ENCODE data around the gene DYNLT3.

DNA sequence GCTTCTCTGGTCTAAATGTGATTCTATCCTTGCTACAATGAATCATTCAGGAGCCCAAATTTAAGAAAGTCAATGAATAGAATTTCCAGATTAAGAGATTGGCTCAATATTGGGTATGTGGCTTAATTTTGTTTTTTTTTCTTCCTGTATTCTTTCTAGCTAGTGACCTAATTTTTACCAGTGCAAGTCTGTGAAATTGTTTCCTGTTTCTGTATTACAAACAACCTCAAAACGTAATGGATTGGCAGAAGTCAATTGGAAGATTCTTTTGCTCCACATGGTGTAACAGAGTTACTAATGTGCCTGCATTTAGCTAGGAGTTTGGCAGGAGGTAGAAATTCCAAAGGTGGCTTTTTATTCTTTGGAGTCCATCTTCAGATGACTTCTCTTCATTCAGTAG lies 17.6 kb downstream of the DYNLT3 start:
- TF ChIP-seq SP1 (IDR thresholded peaks at IDR 0.05), result no peak
- TF ChIP-seq FOXM1 (IDR thresholded peaks at IDR 0.05; ENCODE audit: borderline replicate concordance), result no peak
- no peak for TF ChIP-seq SUZ12 (IDR thresholded peaks at IDR 0.05)
- TF ChIP-seq BHLHE40 (IDR thresholded peaks at IDR 0.05; ENCODE audit: borderline replicate concordance), result no peak
- no peak for TF ChIP-seq TARDBP (IDR thresholded peaks at IDR 0.05)
- no peak for TF ChIP-seq NFRKB (IDR thresholded peaks at IDR 0.05)
- no peak for TF ChIP-seq ELF4 (IDR thresholded peaks at IDR 0.05)
- TF ChIP-seq FOXK2 (IDR thresholded peaks at IDR 0.05), result no peak
- no peak for TF ChIP-seq HDGF (IDR thresholded peaks at IDR 0.05; ENCODE audit: borderline replicate concordance)
- TF ChIP-seq FOXA1 (IDR thresholded peaks at IDR 0.05), result no peak
